Measurements from ENCODE around the gene RAB40A.
"Not testable (repeated sequence)": the region's sequence is repeated elsewhere in the genome, so short reads cannot be mapped to it uniquely, and the experiment has no call there.

The RAB40A gene

GRCh38 chrX:103460001-103460755 lies 59.1 kb downstream of the RAB40A start:
- not testable (repeated sequence) for FAIRE-seq

DNA sequence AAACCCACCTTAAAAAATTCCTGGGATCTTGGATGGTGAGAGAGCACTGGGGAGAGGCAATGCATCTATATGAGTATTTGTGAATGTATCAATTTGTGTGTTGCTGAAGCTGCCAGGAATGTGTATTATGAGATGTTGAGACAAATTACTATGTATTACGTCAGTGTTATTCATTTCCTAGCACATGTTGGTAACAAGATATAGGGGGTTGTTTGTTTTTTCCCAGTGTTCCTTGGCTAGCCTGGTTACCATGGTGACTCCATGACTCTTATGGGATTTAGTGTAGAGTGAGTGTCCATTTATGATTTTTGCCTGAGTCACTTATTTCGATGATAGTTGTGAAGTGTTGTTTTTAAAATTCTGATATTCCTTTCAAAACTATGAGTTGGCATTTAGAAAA lies 65.6 kb downstream of the RAB40A start:
- FAIRE-seq = no peak

Data from islet of Langerhans (tissue), 1 donor.